22Rv1 (cell line): ENCODE results near the gene FAM50B.

Experiments used
- H3K27ac ChIP-seq: fragments of 450-650 bp; 2 replicates; pipeline ENCODE4 v1.5.1; 2017
- ZFX ChIP-seq: fragments of 450-650 bp; IDR thresholded peaks from 2 replicates; pipeline ENCODE4 v1.6.1; 2017; ENCODE audit warnings: antibody characterized with exemption, borderline replicate concordance
- TF ChIP-seq, protein P1 (sequence below): fragments of 450-650 bp; IDR thresholded peaks from 2 replicates; pipeline ENCODE4 v1.5.1; 2017; ENCODE audit warnings: mild to moderate bottlenecking

FAM50B gene

GRCh38 chr6:3812596-3812995, 36.6 kb upstream of the FAM50B start:
- no peak overlapping the region for H3K27ac ChIP-seq
- TF ChIP-seq ZFX: no peak
- TF ChIP-seq, protein P1, sequence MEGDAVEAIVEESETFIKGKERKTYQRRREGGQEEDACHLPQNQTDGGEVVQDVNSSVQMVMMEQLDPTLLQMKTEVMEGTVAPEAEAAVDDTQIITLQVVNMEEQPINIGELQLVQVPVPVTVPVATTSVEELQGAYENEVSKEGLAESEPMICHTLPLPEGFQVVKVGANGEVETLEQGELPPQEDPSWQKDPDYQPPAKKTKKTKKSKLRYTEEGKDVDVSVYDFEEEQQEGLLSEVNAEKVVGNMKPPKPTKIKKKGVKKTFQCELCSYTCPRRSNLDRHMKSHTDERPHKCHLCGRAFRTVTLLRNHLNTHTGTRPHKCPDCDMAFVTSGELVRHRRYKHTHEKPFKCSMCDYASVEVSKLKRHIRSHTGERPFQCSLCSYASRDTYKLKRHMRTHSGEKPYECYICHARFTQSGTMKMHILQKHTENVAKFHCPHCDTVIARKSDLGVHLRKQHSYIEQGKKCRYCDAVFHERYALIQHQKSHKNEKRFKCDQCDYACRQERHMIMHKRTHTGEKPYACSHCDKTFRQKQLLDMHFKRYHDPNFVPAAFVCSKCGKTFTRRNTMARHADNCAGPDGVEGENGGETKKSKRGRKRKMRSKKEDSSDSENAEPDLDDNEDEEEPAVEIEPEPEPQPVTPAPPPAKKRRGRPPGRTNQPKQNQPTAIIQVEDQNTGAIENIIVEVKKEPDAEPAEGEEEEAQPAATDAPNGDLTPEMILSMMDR: no peak

GRCh38 chr6:3813150-3813780, 35.9 kb upstream of the FAM50B start:
- TF ChIP-seq, protein P1: no peak
- no peak for TF ChIP-seq ZFX
- no peak overlapping the region for H3K27ac ChIP-seq

- no peak overlapping the region for H3K27ac ChIP-seq
- TF ChIP-seq, protein P1: no peak
- TF ChIP-seq ZFX: no peak
Observed at GRCh38 chr6:3813918-3814317, 35.3 kb upstream of the FAM50B start.

DNA sequence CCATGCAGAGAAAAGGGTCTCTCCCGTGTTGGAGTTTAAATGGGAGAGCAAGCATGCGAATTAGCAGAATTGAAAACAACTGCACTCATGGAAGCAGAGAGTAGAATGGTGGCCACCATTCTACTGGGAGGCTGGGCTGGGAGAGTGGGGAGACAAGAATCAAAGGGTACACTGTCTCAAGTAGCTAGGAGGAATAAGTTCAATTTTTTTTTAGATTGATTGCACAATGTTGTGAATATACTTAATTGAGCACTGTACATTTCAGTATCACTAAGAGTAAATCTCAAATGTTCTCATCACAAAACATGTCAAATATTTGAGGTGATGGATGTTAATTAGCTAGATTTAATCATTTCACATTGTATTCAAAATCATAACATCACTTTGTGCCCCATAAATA, 34.6 kb upstream of the FAM50B start:
- no peak overlapping the region for H3K27ac ChIP-seq
- TF ChIP-seq, protein P1: no peak
- no peak for TF ChIP-seq ZFX

GRCh38 chr6:3816251-3816650, 32.9 kb upstream of the FAM50B start:
- no peak overlapping the region for H3K27ac ChIP-seq
- TF ChIP-seq, protein P1: no peak
- no peak for TF ChIP-seq ZFX

GRCh38 chr6:3819161-3820110, 29.7 kb upstream of the FAM50B start:
- TF ChIP-seq, protein P1: no peak
- TF ChIP-seq ZFX: no peak
- no peak overlapping the region for H3K27ac ChIP-seq

DNA sequence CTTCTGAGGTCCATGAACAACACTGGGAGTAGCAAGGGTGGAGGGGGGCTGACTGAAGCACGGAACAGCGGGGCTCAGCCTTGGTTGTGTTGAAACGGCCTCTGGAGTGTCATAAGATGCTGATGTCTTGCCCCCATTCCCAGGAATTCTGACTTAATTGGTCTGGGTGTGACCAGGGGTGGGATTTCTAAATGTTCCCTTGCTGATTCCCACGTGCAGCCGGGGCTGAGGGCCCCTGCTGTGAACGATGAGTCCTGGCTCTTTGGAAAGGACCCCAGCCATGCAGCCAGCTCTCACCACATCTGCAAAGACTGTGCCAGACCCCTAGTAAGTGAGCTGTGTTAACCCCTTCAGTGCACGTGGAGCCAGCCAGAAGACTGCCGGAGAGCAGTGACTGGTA, 28.6 kb upstream of the FAM50B start:
- H3K27ac ChIP-seq: no peak overlapping the region
- TF ChIP-seq, protein P1: no peak
- TF ChIP-seq ZFX: no peak
